Mucosa of rectum (tissue), 2 donors: ENCODE results near the gene CASTOR1.
"Not testable (repeated sequence)": the region's sequence is repeated elsewhere in the genome, so short reads cannot be mapped to it uniquely, and the experiment has no call there.

Source experiments
- H3K27ac ChIP-seq, 2 donors: one replicate each; pipeline ENCODE4 v1.7.0; 2013; ENCODE audit warnings: inconsistent platforms in 2 of 2, low read depth in 2 of 2, low read length in 2 of 2
- H3K27me3 ChIP-seq, 2 donors: one replicate each; pipeline ENCODE4 v1.7.0; 2013; ENCODE audit warnings: low read length in 2 of 2; ENCODE audit not compliant: control insufficient read depth in 2 of 2, insufficient read depth in 2 of 2
- H3K36me3 ChIP-seq, 2 donors: one replicate each; pipeline ENCODE4 v1.7.0; 2013; ENCODE audit warnings: low read length in 2 of 2; ENCODE audit not compliant: control insufficient read depth in 2 of 2, insufficient read depth in 2 of 2
- H3K4me1 ChIP-seq, 2 donors: one replicate each; pipeline ENCODE4 v1.7.0; 2013; ENCODE audit warnings: low read length in 2 of 2, mild to moderate bottlenecking in 1 of 2; ENCODE audit not compliant: control insufficient read depth in 2 of 2, insufficient read depth in 2 of 2
- H3K4me3 ChIP-seq, 2 donors: one replicate each; pipeline ENCODE4 v1.7.0; 2013; ENCODE audit warnings: low read length in 2 of 2
- H3K9ac ChIP-seq, 2 donors: one replicate each; pipeline ENCODE4 v1.7.0; 2013; ENCODE audit warnings: low read length in 2 of 2, low read depth in 1 of 2, mild to moderate bottlenecking in 1 of 2
- H3K9me3 ChIP-seq, 2 donors: one replicate each; pipeline ENCODE4 v1.7.0; 2013; ENCODE audit warnings: low read length in 2 of 2; ENCODE audit not compliant: control insufficient read depth in 2 of 2
- donor health status: healthy.
- donor health status: Normal muscosa, but diverticular disease.

The CASTOR1 gene

DNA sequence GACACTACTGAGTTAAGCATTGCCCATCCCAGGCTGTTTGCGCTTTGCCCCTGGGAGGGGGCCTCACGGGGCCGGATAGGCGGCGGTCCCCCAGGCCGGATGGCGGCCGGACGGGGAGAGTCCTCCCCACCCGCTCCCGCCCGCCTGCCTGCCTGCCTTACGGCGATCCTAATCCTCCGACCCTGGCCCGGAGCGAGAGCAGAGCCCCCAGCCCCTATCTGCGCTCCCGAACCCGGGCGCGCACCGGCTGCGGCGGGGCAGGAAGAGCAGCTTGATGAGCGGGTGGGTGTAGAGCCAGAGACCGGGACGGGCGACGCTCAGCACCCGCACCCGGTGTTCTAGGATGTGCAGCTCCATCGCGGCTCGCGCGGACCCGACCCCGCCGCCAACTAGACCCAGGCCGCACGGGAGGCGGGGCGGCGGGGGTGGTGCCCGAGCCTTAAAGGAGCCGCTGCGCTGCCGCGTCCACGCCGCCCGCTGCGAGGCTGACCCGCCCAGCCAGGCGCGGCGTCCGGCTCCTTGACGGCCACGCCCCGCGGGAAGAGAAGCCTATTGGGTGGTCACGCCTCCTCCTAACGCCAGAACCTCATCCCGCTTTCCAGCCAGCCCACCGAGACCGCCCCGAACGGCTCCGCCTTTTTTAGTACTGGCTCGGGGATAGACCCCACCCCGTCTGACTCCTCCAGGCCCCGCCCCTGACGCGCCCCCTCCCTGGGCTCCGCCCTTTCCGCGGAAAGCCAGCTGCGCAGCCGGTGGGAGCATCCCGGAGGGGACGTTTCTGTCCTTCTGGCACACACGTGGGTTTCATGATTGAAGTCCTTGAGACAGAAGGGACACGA is at the start of gene CASTOR1:
TSS of gene CASTOR1 (minus strand) at position 365 of the 839 bp plus-strand sequence. CDS start at position 357, 8 bp downstream.
- H3K4me1 ChIP-seq: peaks cover 28 to 35% of the 10 kb centered on the region in 2 donors
- H3K36me3 ChIP-seq: peaks cover 29% of the 10 kb centered on the region in 2 donors

DNA sequence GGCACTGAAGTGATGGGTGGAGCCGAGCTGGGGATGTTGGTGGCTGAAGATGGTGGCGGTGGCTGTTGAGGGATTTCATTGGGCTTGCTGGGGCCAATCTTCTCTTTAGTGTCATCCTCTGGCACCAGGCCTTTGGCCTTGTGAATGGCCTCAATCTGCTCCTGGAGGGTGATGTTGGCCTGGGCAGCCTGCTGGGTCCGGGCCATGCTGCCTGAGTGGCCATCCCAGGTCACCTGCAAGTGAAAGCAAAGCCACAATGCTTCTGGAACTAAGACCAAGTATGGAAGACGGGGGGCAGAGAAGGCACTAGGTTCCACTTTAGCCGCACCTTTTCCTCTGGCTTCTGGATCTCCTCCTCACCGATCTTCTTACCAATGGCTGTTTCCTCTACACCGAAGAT is 49.5 kb upstream of the CASTOR1 start:
- Histone ChIP-seq H3K27ac (no peak overlapping the region), H3K27me3 (no peaks in the 10 kb centered on the region), H3K4me1 (peaks cover 2% of the 10 kb centered on the region in 2 donors), H3K4me3 (no peak overlapping the region), H3K36me3 (peaks cover 94 to 95% of the 10 kb centered on the region in 2 donors), H3K9ac (no peak overlapping the region), H3K9me3 (no peaks in the 10 kb centered on the region)

More for the DNA sequence above, at the start of gene CASTOR1:
- Histone ChIP-seq H3K4me3 (peak within 1 kb of the TSS; percentile 77 to 80), H3K27ac (peak within 1 kb of the TSS; percentile 81 to 87), H3K9ac (peak within 1 kb of the TSS; percentile 75 to 82), H3K27me3 (no peaks in the 10 kb centered on the region), H3K9me3 (no peaks in the 10 kb centered on the region)

DNA sequence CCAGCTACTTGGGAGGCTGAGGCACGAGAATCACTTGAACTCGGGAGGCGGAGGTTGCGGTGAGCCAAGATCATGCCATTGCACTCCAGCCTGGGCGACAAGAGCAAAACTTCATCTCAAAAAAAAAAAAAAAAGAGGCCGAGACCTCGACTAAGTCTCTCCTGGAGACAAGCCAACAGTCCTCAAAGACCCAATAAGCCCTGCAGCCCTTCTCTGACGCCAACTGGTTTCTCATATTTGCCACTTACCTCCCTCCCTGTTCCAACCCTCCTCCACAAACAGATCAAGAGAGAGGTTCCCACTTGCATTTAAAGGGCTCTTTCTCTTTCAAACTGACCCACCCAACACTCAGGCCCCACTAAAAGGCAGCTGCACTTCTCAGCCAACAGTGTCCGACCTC is 49.0 kb upstream of the CASTOR1 start:
- not testable (repeated sequence) for H3K9ac ChIP-seq, H3K27ac ChIP-seq, H3K4me1 ChIP-seq, H3K4me3 ChIP-seq, H3K27me3 ChIP-seq, H3K9me3 ChIP-seq
- H3K36me3 ChIP-seq: peaks cover 94 to 96% of the 10 kb centered on the region in 2 donors

DNA sequence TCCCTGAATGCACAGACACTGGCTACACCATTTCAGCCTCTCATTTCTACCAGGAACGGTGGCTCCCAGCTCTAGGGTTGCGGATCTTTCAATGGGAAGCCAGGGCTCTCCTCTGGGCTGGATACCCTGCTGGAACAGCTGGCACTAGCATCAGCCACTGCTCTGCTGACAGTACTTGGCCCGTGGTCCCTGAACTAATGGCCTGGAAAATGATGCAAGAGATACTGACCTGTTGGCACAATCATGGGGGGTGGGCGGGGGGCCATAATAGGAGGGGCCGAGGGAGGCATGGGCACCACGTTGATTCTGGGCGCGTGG is 48.1 kb upstream of the CASTOR1 start:
- peaks cover 88 to 95% of the 10 kb centered on the region in 2 donors for H3K36me3 ChIP-seq
- H3K9ac ChIP-seq: no peak overlapping the region
- no peak overlapping the region for H3K4me3 ChIP-seq
- no peaks in the 10 kb centered on the region for H3K9me3 ChIP-seq
- H3K4me1 ChIP-seq: peaks cover 13 to 15% of the 10 kb centered on the region in 2 donors
- H3K27ac ChIP-seq: no peak overlapping the region
- H3K27me3 ChIP-seq: no peaks in the 10 kb centered on the region

DNA sequence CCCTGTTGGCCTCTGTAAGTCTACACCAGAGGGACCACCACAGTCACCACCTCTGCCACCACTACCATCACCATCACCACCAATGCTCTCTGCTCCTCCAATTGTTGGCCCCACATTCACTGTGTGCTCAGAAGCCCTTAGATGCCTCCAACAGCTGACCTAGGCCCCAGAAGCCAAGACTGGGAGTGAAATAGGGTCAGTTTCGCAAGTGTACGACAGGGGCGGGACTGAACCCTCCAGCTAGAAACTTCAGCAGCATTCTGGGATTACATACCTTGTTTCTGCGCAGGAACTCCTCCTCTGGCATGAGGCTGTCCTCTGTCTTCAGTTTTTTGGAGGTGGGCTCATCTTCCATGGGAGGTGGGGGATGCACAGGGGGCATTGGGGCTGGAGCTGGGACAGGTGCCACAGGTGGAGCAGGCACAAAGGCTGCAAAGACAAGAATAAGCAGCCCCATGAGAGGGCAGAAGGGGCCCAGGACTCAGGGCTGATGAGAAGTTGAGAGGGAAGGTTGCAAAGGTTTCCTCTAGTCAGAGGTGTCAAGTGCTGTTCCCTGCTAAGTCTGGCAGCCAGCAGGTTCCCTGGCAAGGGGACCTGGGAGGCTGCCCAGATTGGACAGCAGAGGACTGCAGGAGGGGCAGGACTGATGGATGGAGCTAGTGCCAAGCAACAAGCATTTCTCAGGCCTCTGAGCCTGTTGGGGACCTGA is 47.6 kb upstream of the CASTOR1 start:
- Histone ChIP-seq H3K4me3 (no peak overlapping the region), H3K36me3 (peaks cover 82 to 93% of the 10 kb centered on the region in 2 donors), H3K9ac (no peak overlapping the region), H3K27ac (no peak overlapping the region), H3K4me1 (peaks cover 15 to 16% of the 10 kb centered on the region in 2 donors), H3K27me3 (no peaks in the 10 kb centered on the region), H3K9me3 (no peaks in the 10 kb centered on the region)

DNA sequence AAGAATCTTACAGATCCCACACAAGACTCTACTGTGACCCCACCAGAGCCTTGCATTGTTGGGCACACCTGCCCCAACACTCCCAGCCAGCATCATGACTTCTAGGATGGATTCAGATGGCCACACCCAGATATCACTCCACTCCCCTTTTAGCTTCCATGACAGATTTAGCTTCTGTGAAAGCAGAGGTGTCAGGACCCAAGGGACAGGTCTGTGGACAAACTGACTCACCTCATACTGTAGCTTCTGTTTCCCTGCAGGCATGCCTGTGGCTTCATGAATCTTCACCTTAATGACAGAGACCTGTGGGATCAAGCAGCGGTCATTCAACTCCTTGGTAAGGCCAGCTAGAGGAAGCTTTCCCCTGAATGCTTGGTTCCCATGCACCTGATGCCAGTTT is 45.9 kb upstream of the CASTOR1 start:
- Histone ChIP-seq H3K36me3 (peaks cover 71 to 86% of the 10 kb centered on the region in 2 donors), H3K27ac (no peak overlapping the region), H3K27me3 (no peaks in the 10 kb centered on the region), H3K4me1 (peaks cover 15 to 16% of the 10 kb centered on the region in 2 donors), H3K9me3 (no peaks in the 10 kb centered on the region), H3K4me3 (no peak overlapping the region), H3K9ac (no peak overlapping the region)

DNA sequence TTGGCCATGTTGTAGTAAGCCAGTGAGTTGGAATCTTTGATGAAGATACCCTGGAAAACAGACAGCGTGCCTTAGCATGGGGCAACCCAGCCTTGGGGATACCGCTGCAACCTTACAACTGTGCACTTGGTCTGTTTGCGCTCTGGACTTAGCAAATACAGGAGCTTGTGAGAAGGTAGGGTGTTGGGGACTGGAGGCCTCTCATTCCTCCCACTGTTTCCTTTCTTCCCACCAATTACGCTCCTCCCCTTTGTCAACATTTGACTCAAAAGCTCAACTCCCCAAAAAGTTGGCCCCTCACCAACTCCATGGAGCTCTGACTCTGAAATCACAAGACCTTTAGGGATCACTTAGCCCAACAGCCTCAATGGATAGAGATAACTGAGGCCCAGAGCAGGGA is 45.3 kb upstream of the CASTOR1 start:
- Histone ChIP-seq H3K4me1 (peaks cover 15 to 16% of the 10 kb centered on the region in 2 donors), H3K36me3 (peaks cover 65 to 80% of the 10 kb centered on the region in 2 donors), H3K4me3 (no peak overlapping the region), H3K27me3 (no peaks in the 10 kb centered on the region), H3K9me3 (no peaks in the 10 kb centered on the region), H3K9ac (no peak overlapping the region), H3K27ac (no peak overlapping the region)

DNA sequence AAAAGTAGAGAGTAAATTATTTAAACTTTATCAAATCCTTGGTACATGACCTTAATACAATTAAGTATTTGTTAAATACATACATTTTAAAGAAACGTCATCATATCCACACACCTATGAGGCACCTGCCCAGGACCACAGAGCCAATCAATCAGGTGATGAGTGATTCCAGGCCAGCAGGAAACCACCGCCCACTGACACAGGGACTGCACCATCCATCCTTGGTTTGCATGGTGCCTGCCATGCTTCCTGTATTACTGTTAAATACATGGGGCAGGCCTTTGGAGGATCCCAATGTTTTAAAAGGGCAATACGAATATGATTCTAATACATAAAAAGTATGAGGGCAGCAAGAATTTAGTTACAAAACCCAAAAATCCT is 44.4 kb upstream of the CASTOR1 start:
- Histone ChIP-seq H3K4me3 (no peak overlapping the region), H3K36me3 (peaks cover 55 to 71% of the 10 kb centered on the region in 2 donors), H3K4me1 (peaks cover 15 to 19% of the 10 kb centered on the region in 2 donors), H3K27ac (peak overlapping the region; percentile 77 to 85), H3K9ac (peak overlapping the region in 1 of 2 donors; percentile 23), H3K9me3 (no peaks in the 10 kb centered on the region), H3K27me3 (no peaks in the 10 kb centered on the region)

DNA sequence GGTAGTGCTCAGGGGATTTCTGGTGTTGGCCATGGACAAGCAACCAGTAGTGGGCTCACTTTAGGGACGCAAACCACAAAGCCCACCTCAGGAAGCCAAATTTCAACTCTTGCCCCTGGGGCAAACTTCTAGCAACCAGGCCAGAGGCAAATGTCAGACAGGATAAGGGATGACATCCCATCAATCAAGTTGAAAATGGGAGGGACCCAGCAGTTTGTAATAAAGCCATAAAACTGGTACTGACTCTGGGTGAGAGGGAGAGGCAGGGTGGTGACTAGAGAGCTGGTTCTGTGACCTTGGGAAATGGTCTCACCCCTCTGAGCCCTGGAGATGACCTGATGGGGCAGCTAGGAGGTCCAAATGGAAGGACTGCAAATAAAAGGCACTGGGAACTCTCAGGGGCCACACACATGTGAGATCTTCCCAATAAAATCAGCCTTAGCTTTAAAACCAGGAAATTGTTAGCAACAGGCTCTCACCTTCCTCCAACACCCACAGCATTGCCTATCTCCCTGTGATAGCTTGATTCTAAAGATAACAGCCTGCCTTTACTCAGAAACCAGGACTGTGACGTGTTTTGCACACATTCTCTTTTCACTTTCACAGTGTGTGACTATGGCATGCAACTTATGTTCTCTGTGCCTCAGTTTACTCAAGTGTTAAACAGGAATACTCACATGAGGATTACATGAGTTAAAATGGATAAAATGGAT is 43.8 kb upstream of the CASTOR1 start:
- H3K36me3 ChIP-seq: peaks cover 51 to 66% of the 10 kb centered on the region in 2 donors
- H3K27me3 ChIP-seq: no peaks in the 10 kb centered on the region
- peak overlapping the region; percentile 23 to 52 for H3K9ac ChIP-seq
- H3K4me1 ChIP-seq: peaks cover 15 to 25% of the 10 kb centered on the region in 2 donors
- H3K27ac ChIP-seq: peak overlapping the region; percentile 77 to 85
- no peaks in the 10 kb centered on the region for H3K9me3 ChIP-seq
- H3K4me3 ChIP-seq: no peak overlapping the region

DNA sequence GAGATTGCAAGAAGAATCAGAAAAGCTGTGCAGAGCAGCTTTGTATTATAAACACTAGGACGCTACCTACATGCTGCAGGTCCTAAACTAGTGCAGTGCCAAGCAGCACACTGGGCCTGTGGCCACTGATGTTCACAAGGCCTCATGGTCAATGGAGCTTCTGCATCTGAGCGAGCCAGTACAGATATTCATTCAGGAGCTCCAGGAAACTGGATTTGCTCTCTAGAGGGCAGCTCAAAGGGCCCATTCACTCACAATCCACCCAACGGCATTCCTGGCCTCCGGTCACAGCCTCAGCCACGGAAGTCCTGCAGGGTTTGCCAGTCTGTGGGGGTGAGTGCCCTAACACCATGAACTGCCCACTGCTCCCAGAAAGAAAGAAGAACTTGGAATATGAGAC is 43.2 kb upstream of the CASTOR1 start:
- Histone ChIP-seq H3K9me3 (no peaks in the 10 kb centered on the region), H3K4me1 (peaks cover 18 to 31% of the 10 kb centered on the region in 2 donors), H3K27me3 (no peaks in the 10 kb centered on the region), H3K4me3 (no peak overlapping the region), H3K36me3 (peaks cover 46 to 62% of the 10 kb centered on the region in 2 donors), H3K9ac (no peak overlapping the region), H3K27ac (peak overlapping the region; percentile 77 to 85)
